Keratinocyte (primary cell): ENCODE results near the gene B3GNT3. TPM values are rescaled to one million over a fixed set of nuclear protein-coding genes. Genes with fewer than 3 reads are reported as not detected.

Experiments
- DNase-seq: peaks from one replicate; pipeline ENCODE4 v3.0.0-alpha.2; 2011; ENCODE audit warnings: low read depth, missing footprints, low spot score
- FAIRE-seq: peaks from 2 replicates; lab custom pipeline; 2011; peaks lifted over from hg19 to GRCh38; lab: Jason Lieb, UNC
- H2AFZ ChIP-seq: 2 replicates; pipeline ENCODE4 v1.6.0; 2012; ENCODE audit warnings: low read length, control low read depth, inconsistent platforms; ENCODE audit not compliant: control insufficient read depth
- H3K27ac ChIP-seq: 2 replicates; pipeline ENCODE4 v1.5.1; 2011; ENCODE audit warnings: low read length; ENCODE audit not compliant: control insufficient read depth, insufficient read depth
- H3K27me3 ChIP-seq: 3 replicates; pipeline ENCODE4 v1.6.0; 2011; ENCODE audit warnings: low read length; ENCODE audit not compliant: control insufficient read depth, insufficient read depth; ENCODE audit errors: extremely low read depth
- H3K36me3 ChIP-seq, 2 experiments: 2 replicates in 1 of 2; 3 replicates in 1 of 2; pipeline ENCODE4 v1.5.1; 2011; ENCODE audit warnings: low read length in 2 of 2, mild to moderate bottlenecking in 1 of 2; ENCODE audit not compliant: control insufficient read depth in 2 of 2, insufficient read depth in 2 of 2; ENCODE audit errors: extremely low read depth in 1 of 2
- H3K4me1 ChIP-seq: 3 replicates; pipeline ENCODE4 v1.5.1; 2011; ENCODE audit warnings: low read length; ENCODE audit not compliant: control insufficient read depth, insufficient read depth; ENCODE audit errors: extremely low read depth
- H3K4me2 ChIP-seq: 3 replicates; pipeline ENCODE4 v1.6.0; 2011; ENCODE audit warnings: low read depth, low read length; ENCODE audit not compliant: control insufficient read depth, insufficient read depth; ENCODE audit errors: extremely low read depth
- H3K4me3 ChIP-seq, 3 experiments: fragments of 200-600 bp in 1 of 3; sonication (generic) in 1 of 3; 2 replicates in 2 of 3; 3 replicates in 1 of 3; pipeline ENCODE4 v1.5.1; 2011 to 2016; ENCODE audit warnings: low read length in 3 of 3, mild to moderate bottlenecking in 3 of 3, control low read depth in 2 of 3, inconsistent platforms in 1 of 3, low read depth in 1 of 3, mixed read lengths in 1 of 3, mixed run types in 1 of 3, moderate library complexity in 1 of 3; ENCODE audit not compliant: control insufficient read depth in 2 of 3, insufficient read depth in 2 of 3; ENCODE audit errors: extremely low read depth in 1 of 3
- H3K79me2 ChIP-seq: 2 replicates; pipeline ENCODE4 v1.6.0; 2012; ENCODE audit warnings: low read length; ENCODE audit not compliant: control insufficient read depth, insufficient read depth
- H3K9ac ChIP-seq: 3 replicates; pipeline ENCODE4 v1.6.0; 2011; ENCODE audit warnings: low read length; ENCODE audit not compliant: control insufficient read depth, insufficient read depth; ENCODE audit errors: extremely low read depth
- H3K9me1 ChIP-seq: 3 replicates; pipeline ENCODE4 v1.6.0; 2011; ENCODE audit warnings: low read length; ENCODE audit not compliant: control insufficient read depth, insufficient read depth; ENCODE audit errors: extremely low read depth
- H3K9me3 ChIP-seq: 2 replicates; pipeline ENCODE4 v1.5.1; 2012; ENCODE audit warnings: low read depth, low read length; ENCODE audit not compliant: control insufficient read depth
- H4K20me1 ChIP-seq: 3 replicates; pipeline ENCODE4 v1.6.0; 2011; ENCODE audit warnings: low read length; ENCODE audit not compliant: control insufficient read depth, insufficient read depth; ENCODE audit errors: extremely low read depth
- EZH2 ChIP-seq: IDR thresholded peaks from one replicate; pipeline ENCODE4 v1.6.1; 2012; ENCODE audit warnings: inconsistent platforms, mild to moderate bottlenecking, low read length, moderate library complexity
- dilution Hi-C: fragments of 300-500 bp; cut with MboI; formaldehyde crosslinking; loops from one replicate; pipeline ENCODE4 v1.7.0; 2020; ENCODE audit warnings: low sequenced_read_pairs; ENCODE audit not compliant: extremely low pct_ligation_motif_present
- polyA plus RNA-seq, 5 experiments: library from polyadenylated mRNA; depleted of rRNA in 3 of 5; stranded (reverse) in 3 of 5; stranded (forward) in 1 of 5; unstranded in 1 of 5; fragments of >200 nt; gene quantifications; 1 replicate in 1 of 5; 2 replicates in 3 of 5; 3 replicates in 1 of 5; pipeline versions ENCODE4 v1.2.1 to v1.2.3, GENCODE V29; 2011 to 2012; ENCODE audit warnings: missing spikeins in 2 of 5, low read depth in 1 of 5, low replicate concordance in 1 of 5
- TF ChIP-seq, protein P1 (sequence below), 3 experiments: IDR thresholded peaks in 1 of 3; conservative IDR thresholded peaks in 1 of 3; optimal IDR thresholded peaks in 1 of 3; 2 replicates in 2 of 3; 3 replicates in 1 of 3; pipeline versions ENCODE3 to v1.5.1; 2011; ENCODE audit warnings: low read length in 3 of 3, mild to moderate bottlenecking in 3 of 3, moderate library complexity in 2 of 3, control low read depth in 1 of 3, inconsistent platforms in 1 of 3; ENCODE audit not compliant: insufficient read depth in 2 of 3; ENCODE audit errors: extremely low read depth in 1 of 3

The B3GNT3 gene
- polyA plus RNA-seq, 1 donor (not counting 4 experiments of a cell fraction or from before 2014, with no cell fraction given): 4.4 TPM

DNA sequence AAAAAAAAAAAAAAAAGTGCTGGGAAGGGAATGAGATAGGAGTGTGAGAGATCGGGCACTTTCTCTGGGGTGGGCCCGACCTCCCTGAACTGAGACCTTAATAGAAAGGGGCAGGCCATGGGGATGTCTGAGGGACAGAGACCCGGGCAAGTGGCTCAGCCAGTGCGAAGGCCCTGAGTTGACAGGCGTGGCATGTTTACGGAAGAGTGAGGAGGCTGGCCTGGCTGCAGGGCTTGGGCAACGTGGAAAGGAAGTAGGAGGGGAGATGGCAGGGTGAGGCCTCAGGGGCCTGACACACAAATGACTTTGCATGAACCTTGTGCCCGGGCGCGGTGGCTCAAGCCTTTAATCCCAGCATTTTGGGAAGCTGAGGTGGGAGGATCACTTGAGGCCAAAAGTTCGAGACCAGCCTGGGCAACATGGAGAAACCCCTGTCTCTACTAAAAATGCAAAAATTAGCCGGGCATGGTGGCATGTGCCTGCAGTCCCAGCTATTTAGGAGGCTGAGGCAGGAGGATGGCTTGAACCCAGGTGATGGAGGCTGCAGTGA lies 29.8 kb upstream of the B3GNT3 start:
- TF ChIP-seq, protein P1, sequence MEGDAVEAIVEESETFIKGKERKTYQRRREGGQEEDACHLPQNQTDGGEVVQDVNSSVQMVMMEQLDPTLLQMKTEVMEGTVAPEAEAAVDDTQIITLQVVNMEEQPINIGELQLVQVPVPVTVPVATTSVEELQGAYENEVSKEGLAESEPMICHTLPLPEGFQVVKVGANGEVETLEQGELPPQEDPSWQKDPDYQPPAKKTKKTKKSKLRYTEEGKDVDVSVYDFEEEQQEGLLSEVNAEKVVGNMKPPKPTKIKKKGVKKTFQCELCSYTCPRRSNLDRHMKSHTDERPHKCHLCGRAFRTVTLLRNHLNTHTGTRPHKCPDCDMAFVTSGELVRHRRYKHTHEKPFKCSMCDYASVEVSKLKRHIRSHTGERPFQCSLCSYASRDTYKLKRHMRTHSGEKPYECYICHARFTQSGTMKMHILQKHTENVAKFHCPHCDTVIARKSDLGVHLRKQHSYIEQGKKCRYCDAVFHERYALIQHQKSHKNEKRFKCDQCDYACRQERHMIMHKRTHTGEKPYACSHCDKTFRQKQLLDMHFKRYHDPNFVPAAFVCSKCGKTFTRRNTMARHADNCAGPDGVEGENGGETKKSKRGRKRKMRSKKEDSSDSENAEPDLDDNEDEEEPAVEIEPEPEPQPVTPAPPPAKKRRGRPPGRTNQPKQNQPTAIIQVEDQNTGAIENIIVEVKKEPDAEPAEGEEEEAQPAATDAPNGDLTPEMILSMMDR (optimal IDR thresholded peaks at IDR 0.05 in 1 of 3, IDR thresholded peaks at IDR 0.05 in 1 of 3, conservative IDR thresholded peaks at IDR 0.05 in 1 of 3; ENCODE audit: extremely low read depth in 1 of 3, insufficient read depth in 2 of 3, low read length in 3 of 3): no peak
- no peak for TF ChIP-seq EZH2
- no peak overlapping the region for H3K4me3 ChIP-seq
- H3K9me3 ChIP-seq: no peaks in the 10 kb centered on the region
- H3K4me1 ChIP-seq: peaks cover 3% of the 10 kb centered on the region
- peak overlapping the region; percentile 33 for H2AFZ ChIP-seq
- no peaks in the 10 kb centered on the region for H3K36me3 ChIP-seq
- no peaks in the 10 kb centered on the region for H4K20me1 ChIP-seq
- no peak overlapping the region for H3K27ac ChIP-seq
- H3K9me1 ChIP-seq: no peaks in the 10 kb centered on the region
- no peaks in the 10 kb centered on the region for H3K27me3 ChIP-seq
- DNase-seq (no peak), FAIRE-seq (no peak)
- no peaks in the 10 kb centered on the region for H3K79me2 ChIP-seq
- no peak overlapping the region for H3K9ac ChIP-seq
- dilution Hi-C loops: no loop called here
- no peak overlapping the region for H3K4me2 ChIP-seq

- H3K4me3 ChIP-seq: peak overlapping the region; percentile 12 to 22 (median 20)
- dilution Hi-C loops: no loop called here
- FAIRE-seq: peak; percentile 93
Observed at GRCh38 chr19:17766543-17767131, 28.3 kb upstream of the B3GNT3 start.

More at GRCh38 chr19:17766543-17767131, 28.3 kb upstream of the B3GNT3 start:
- H3K9me3 ChIP-seq: no peaks in the 10 kb centered on the region
- H3K4me2 ChIP-seq: peak overlapping the region; percentile 63
- no peaks in the 10 kb centered on the region for H3K36me3 ChIP-seq
- no peaks in the 10 kb centered on the region for H3K79me2 ChIP-seq
- peaks cover 3% of the 10 kb centered on the region for H3K4me1 ChIP-seq
- no peak for DNase-seq
- no peaks in the 10 kb centered on the region for H4K20me1 ChIP-seq
- no peaks in the 10 kb centered on the region for H3K9me1 ChIP-seq
- no peaks in the 10 kb centered on the region for H3K27me3 ChIP-seq
- H3K27ac ChIP-seq: no peak overlapping the region
- no peak overlapping the region for H3K9ac ChIP-seq
- peak overlapping the region; percentile 46 for H2AFZ ChIP-seq
- TF ChIP-seq, protein P1 (optimal IDR thresholded peaks at IDR 0.05 in 1 of 3, IDR thresholded peaks at IDR 0.05 in 1 of 3, conservative IDR thresholded peaks at IDR 0.05 in 1 of 3; ENCODE audit: extremely low read depth in 1 of 3, insufficient read depth in 2 of 3, low read length in 3 of 3): peak; percentile 92 to 97 (median 95)
- no peak for TF ChIP-seq EZH2
